Smooth muscle cell (in vitro differentiated cells): ENCODE results near the gene FBXW2. TPM values are rescaled to one million over a fixed set of nuclear protein-coding genes. Genes with fewer than 3 reads are reported as not detected.

Experiments used
- DNase-seq: peaks from one replicate; lab custom pipeline; 2025; ENCODE audit not compliant: unreplicated experiment; lab: John Stamatoyannopoulos, UW
- H2AFZ ChIP-seq: fragments of 200-600 bp; sonication (generic); 2 replicates; pipeline ENCODE4 v1.6.0; 2016; ENCODE audit warnings: antibody characterized with exemption, low read depth, mild to moderate bottlenecking
- H3F3A ChIP-seq: fragments of 200-600 bp; sonication (generic); 2 replicates; pipeline ENCODE4 v1.6.0; 2017; ENCODE audit warnings: antibody characterized with exemption, low read depth
- H3K27ac ChIP-seq: fragments of 200-600 bp; sonication (generic); 2 replicates; pipeline ENCODE4 v1.5.1; 2016; ENCODE audit warnings: low read depth, mild to moderate bottlenecking
- H3K27me3 ChIP-seq: fragments of 200-600 bp; sonication (generic); 2 replicates; pipeline ENCODE4 v1.6.1; 2016; ENCODE audit warnings: low read depth, mild to moderate bottlenecking
- H3K36me3 ChIP-seq: fragments of 200-600 bp; sonication (generic); 2 replicates; pipeline ENCODE4 v1.5.1; 2016; ENCODE audit warnings: low read depth
- H3K4me1 ChIP-seq: fragments of 200-600 bp; sonication (generic); 2 replicates; pipeline ENCODE4 v1.5.1; 2016; ENCODE audit warnings: low read depth
- H3K4me2 ChIP-seq: fragments of 200-600 bp; sonication (generic); 2 replicates; pipeline ENCODE4 v1.6.0; 2016; ENCODE audit warnings: mild to moderate bottlenecking
- H3K4me3 ChIP-seq: fragments of 200-600 bp; sonication (generic); 2 replicates; pipeline ENCODE4 v1.5.1; 2016; ENCODE audit warnings: mild to moderate bottlenecking
- H3K79me2 ChIP-seq: fragments of 200-600 bp; sonication (generic); 2 replicates; pipeline ENCODE4 v1.6.0; 2016; ENCODE audit warnings: low read depth, mild to moderate bottlenecking
- H3K9ac ChIP-seq: fragments of 200-600 bp; sonication (generic); 2 replicates; pipeline ENCODE4 v1.6.0; 2016; ENCODE audit warnings: low read depth
- H3K9me3 ChIP-seq: fragments of 200-600 bp; sonication (generic); replicated peaks from 2 replicates; pipeline ENCODE4 v1.5.1; 2016; ENCODE audit warnings: low read depth
- H4K20me1 ChIP-seq: fragments of 200-600 bp; sonication (generic); 2 replicates; pipeline ENCODE4 v1.6.0; 2016; ENCODE audit warnings: low read depth
- WGBS: methylation state at CpG from one replicate; pipeline ENCODE4 v1.1.7; 2016; ENCODE audit warnings: low lambda C conversion rate; 5-methylcytosine and 5-hydroxymethylcytosine counted together
- polyA plus RNA-seq: library from polyadenylated mRNA; unstranded; fragments of >200 nt; fragmentation: Nextera tagmentation; extraction: Ambion mirVana; gene quantifications from 2 replicates; pipeline ENCODE4 v1.2.1, GENCODE V29; 2016
- total RNA-seq: library from RNA; depleted of rRNA; stranded (reverse); fragments of >200 nt; gene quantifications from 2 replicates; pipeline ENCODE4 v1.2.3, GENCODE V29; 2014
- TF ChIP-seq, protein P1 (sequence below): fragments of 200-600 bp; sonication (generic); IDR thresholded peaks from 2 replicates; pipeline ENCODE4 v1.5.1; 2017; ENCODE audit warnings: borderline replicate concordance, mild to moderate bottlenecking, antibody characterized with exemption; ENCODE audit not compliant: insufficient read depth, poor library complexity, severe bottlenecking

The FBXW2 gene
- total and polyA plus RNA-seq, 2 experiments from 2014 or later: 22.1 to 35.4 TPM

DNA sequence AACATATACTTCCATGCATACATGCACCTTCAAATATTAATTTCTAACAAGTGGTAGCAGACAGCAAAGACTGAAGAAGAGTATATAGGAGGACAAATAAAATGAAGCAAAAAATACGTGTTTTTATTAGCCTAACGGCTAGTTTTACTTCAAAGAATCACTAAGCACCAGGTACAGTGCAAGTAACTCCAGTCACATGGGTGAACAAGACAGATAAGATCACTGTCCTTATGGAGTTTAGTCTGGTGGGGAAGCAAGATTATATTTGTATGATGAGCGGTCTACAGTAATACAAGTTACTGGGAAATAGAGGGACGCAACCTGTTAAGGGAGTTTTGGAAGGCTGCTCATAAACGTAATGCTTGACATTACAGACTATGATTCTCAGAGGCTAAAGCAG, 16.0 kb downstream of the FBXW2 start:
- H2AFZ ChIP-seq: no peak overlapping the region
- peaks cover 3% of the 10 kb centered on the region for H3K36me3 ChIP-seq
- H4K20me1 ChIP-seq: peaks cover 34% of the 10 kb centered on the region
- H3F3A ChIP-seq: no peaks in the 10 kb centered on the region
- no peak overlapping the region for H3K9ac ChIP-seq
- no peak overlapping the region for H3K27ac ChIP-seq
- H3K4me1 ChIP-seq: no peaks in the 10 kb centered on the region
- H3K27me3 ChIP-seq: no peaks in the 10 kb centered on the region
- TF ChIP-seq, protein P1, sequence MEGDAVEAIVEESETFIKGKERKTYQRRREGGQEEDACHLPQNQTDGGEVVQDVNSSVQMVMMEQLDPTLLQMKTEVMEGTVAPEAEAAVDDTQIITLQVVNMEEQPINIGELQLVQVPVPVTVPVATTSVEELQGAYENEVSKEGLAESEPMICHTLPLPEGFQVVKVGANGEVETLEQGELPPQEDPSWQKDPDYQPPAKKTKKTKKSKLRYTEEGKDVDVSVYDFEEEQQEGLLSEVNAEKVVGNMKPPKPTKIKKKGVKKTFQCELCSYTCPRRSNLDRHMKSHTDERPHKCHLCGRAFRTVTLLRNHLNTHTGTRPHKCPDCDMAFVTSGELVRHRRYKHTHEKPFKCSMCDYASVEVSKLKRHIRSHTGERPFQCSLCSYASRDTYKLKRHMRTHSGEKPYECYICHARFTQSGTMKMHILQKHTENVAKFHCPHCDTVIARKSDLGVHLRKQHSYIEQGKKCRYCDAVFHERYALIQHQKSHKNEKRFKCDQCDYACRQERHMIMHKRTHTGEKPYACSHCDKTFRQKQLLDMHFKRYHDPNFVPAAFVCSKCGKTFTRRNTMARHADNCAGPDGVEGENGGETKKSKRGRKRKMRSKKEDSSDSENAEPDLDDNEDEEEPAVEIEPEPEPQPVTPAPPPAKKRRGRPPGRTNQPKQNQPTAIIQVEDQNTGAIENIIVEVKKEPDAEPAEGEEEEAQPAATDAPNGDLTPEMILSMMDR: no peak
- 94% methylated on average over 5 of the region's 5 CpGs for WGBS
- H3K4me2 ChIP-seq: no peak overlapping the region
- H3K4me3 ChIP-seq: no peak overlapping the region
- H3K79me2 ChIP-seq: peaks cover 24% of the 10 kb centered on the region
- DNase-seq: no peak
- no peaks in the 10 kb centered on the region for H3K9me3 ChIP-seq

DNA sequence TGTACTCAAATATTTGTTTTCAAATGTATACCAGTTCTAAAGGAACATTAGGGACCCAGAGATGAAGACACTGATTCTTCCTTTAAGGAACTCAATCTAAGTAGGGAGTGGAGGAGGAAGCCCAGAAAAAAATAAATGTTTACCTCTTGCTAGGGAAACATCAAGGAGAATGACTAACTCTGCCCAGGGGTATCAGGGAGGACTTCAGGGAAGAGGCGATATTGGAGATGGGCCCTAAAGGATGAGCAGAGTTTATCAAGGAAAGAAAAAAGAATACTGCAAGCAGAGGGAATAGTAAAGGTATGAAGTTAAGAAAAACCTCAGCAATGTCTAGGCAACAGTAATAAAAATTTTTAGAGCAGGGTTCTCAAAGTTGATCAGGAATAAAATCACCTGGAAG, 16.4 kb downstream of the FBXW2 start:
- peak overlapping the region; percentile 60 for H3K27ac ChIP-seq
- peaks cover 3% of the 10 kb centered on the region for H3K36me3 ChIP-seq
- no peaks in the 10 kb centered on the region for H3F3A ChIP-seq
- WGBS: 92% methylated on average over 1 of the region's 1 CpG
- H3K79me2 ChIP-seq: peaks cover 19% of the 10 kb centered on the region
- no peak overlapping the region for H2AFZ ChIP-seq
- no peaks in the 10 kb centered on the region for H3K9me3 ChIP-seq
- no peak overlapping the region for H3K4me2 ChIP-seq
- no peaks in the 10 kb centered on the region for H3K4me1 ChIP-seq
- no peak for DNase-seq
- no peak overlapping the region for H3K9ac ChIP-seq
- TF ChIP-seq, protein P1: no peak
- no peaks in the 10 kb centered on the region for H3K27me3 ChIP-seq
- H3K4me3 ChIP-seq: no peak overlapping the region
- H4K20me1 ChIP-seq: peaks cover 33% of the 10 kb centered on the region

DNA sequence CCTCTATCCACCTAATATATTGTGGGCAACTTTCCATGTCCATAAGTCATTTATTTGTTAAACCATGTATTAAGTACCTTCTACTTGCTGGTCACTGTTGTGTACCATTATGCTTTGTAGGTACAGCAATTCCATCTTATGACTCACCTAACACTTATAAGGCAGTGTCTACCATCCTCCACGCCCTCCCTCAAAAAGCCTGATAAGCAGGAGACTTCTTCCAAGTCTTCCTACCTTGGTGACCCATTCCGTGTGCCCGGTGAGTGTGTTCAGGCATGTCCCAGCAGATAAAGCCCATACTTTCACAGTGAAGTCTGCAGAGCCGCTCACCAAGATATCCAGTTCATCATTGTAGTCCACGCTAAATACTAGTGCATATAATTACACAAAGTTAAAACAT, 17.4 kb downstream of the FBXW2 start:
- no peaks in the 10 kb centered on the region for H3F3A ChIP-seq
- H4K20me1 ChIP-seq: peaks cover 25% of the 10 kb centered on the region
- TF ChIP-seq, protein P1: no peak
- H3K4me2 ChIP-seq: no peak overlapping the region
- H3K79me2 ChIP-seq: peaks cover 18% of the 10 kb centered on the region
- peak overlapping the region; percentile 60 for H3K27ac ChIP-seq
- DNase-seq: no peak
- H3K4me1 ChIP-seq: no peaks in the 10 kb centered on the region
- H3K9me3 ChIP-seq: no peaks in the 10 kb centered on the region
- no peak overlapping the region for H3K9ac ChIP-seq
- no peak overlapping the region for H3K4me3 ChIP-seq
- WGBS: 90% methylated on average over 5 of the region's 5 CpGs
- H3K27me3 ChIP-seq: no peaks in the 10 kb centered on the region
- peaks cover 3% of the 10 kb centered on the region for H3K36me3 ChIP-seq
- H2AFZ ChIP-seq: no peak overlapping the region

DNA sequence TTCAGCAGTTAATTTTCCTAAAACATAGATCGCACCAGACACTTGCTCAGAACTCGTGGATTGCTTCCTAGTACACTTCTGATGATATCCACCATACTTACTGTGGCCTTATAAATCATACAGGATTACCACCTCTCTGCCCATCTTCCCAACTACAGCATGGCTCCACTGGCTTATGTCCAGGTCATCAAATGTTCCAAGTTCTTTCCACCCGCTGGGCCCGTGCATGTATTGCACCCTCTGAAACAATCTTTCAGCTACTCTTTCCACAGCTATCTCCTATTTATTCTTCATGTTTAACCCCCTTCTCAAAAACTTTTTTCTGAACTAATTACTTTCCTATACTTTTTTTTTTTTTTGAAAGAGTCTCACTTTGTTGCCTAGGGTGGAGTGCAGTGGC, 18.5 kb downstream of the FBXW2 start:
- Histone ChIP-seq H3K36me3 (peaks cover 9% of the 10 kb centered on the region), H3K27me3 (no peaks in the 10 kb centered on the region), H4K20me1 (peaks cover 14% of the 10 kb centered on the region), H3F3A (no peaks in the 10 kb centered on the region), H3K4me2 (no peak overlapping the region), H3K4me3 (no peak overlapping the region), H3K4me1 (no peaks in the 10 kb centered on the region), H3K27ac (no peak overlapping the region), H3K9ac (no peak overlapping the region), H3K9me3 (no peaks in the 10 kb centered on the region), H3K79me2 (peaks cover 9% of the 10 kb centered on the region), H2AFZ (no peak overlapping the region)
- WGBS: 96% methylated on average over 4 of the region's 4 CpGs
- no peak for DNase-seq
- TF ChIP-seq, protein P1: no peak
